ENCODE data around the gene CD93. TPM values are rescaled to one million over a fixed set of nuclear protein-coding genes. Genes with fewer than 3 reads are reported as not detected.

Gene CD93
- polyA plus RNA-seq, 4 donors, result 0.67 to 36.7 (median 8.9) TPM

DNA sequence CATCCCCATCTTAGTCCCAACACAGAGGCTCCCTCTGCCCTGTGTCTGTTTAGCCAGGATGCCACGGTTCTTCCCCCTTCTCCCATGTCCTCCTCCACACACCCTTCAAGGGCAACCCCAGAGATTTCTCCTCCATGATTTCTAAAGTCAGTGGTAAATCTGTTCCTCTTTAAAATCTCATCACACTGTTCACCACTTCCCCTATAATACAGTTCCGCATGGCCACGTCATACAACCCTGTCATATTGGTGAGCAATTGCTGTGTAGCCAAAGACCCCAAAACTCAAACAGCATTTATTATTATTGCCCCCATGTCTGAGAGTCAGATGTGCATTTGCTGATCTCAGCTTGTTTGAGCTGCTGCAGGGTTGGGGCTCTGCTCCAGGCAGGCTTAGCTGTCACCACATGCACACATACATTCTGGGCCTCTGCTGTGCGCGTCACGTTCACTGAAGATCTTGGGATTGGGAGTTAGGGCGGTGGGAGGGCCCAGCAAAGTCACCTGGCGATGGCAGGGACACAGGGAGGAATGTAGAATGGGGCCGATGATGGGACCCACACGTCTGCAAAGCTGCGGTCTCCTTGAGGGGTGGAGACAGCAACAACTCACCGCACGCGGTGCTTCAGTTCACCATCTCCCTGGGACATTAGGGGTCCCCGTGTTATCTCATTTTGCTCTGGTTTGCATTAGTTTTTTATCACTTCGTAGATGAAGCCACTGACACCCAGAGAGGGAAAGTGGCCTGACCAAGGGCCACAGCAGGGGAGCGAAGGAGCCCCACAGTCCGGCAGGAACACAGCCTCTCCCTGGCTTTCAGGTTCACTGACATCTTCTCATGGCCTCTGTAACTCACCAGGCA is 36.9 kb upstream of the CD93 start:
- H3K9me3 ChIP-seq (ENCODE audit: control insufficient read depth in 2 of 2, insufficient read depth in 1 of 2, low read depth in 1 of 2, low read length in 1 of 2), result no peaks in the 10 kb centered on the region
- no peak overlapping the region for H3K27ac ChIP-seq (ENCODE audit: low read depth in 1 of 3, low read length in 2 of 3)
- FAIRE-seq (no peak), DNase-seq (no peak)
- H3K4me1 ChIP-seq (ENCODE audit: control insufficient read depth in 3 of 3, insufficient read depth in 2 of 3, low read depth in 1 of 3, low read length in 2 of 3), result no peaks in the 10 kb centered on the region
- WGBS, 3 donors, result 88 to 89% (median 88%) methylated on average over 17 of the region's 18 CpGs
- H3K4me3 ChIP-seq (ENCODE audit: low read depth in 1 of 3, low read length in 3 of 3), result no peak overlapping the region
- H3K27me3 ChIP-seq (ENCODE audit: control insufficient read depth in 3 of 3, insufficient read depth in 3 of 3, low read length in 3 of 3), result no peaks in the 10 kb centered on the region
- H3K36me3 ChIP-seq (ENCODE audit: control insufficient read depth in 3 of 3, insufficient read depth in 2 of 3, low read depth in 1 of 3, low read length in 3 of 3), result no peaks in the 10 kb centered on the region

GRCh38 chr20:23122321-23122720 is 36.2 kb upstream of the CD93 start:
- no peak for DNase-seq
- H3K27me3 ChIP-seq (ENCODE audit: control insufficient read depth in 3 of 3, insufficient read depth in 3 of 3, low read length in 3 of 3), result no peaks in the 10 kb centered on the region
- H3K4me1 ChIP-seq (ENCODE audit: control insufficient read depth in 3 of 3, insufficient read depth in 2 of 3, low read depth in 1 of 3, low read length in 2 of 3), result no peaks in the 10 kb centered on the region
- no peak overlapping the region for H3K4me3 ChIP-seq (ENCODE audit: low read depth in 1 of 3, low read length in 3 of 3)
- FAIRE-seq, result no peak
- H3K27ac ChIP-seq (ENCODE audit: low read depth in 1 of 3, low read length in 2 of 3), result no peak overlapping the region
- 81 to 88% (median 82%) methylated on average over 5 to 7 of the region's 9 CpGs for WGBS, 3 donors
- no peaks in the 10 kb centered on the region for H3K9me3 ChIP-seq (ENCODE audit: control insufficient read depth in 2 of 2, insufficient read depth in 1 of 2, low read depth in 1 of 2, low read length in 1 of 2)
- no peaks in the 10 kb centered on the region for H3K36me3 ChIP-seq (ENCODE audit: control insufficient read depth in 3 of 3, insufficient read depth in 2 of 3, low read depth in 1 of 3, low read length in 3 of 3)

GRCh38 chr20:23121751-23122320 is 35.7 kb upstream of the CD93 start:
- H3K9me3 ChIP-seq (ENCODE audit: control insufficient read depth in 2 of 2, insufficient read depth in 1 of 2, low read depth in 1 of 2, low read length in 1 of 2), result no peaks in the 10 kb centered on the region
- H3K27me3 ChIP-seq (ENCODE audit: control insufficient read depth in 3 of 3, insufficient read depth in 3 of 3, low read length in 3 of 3), result no peaks in the 10 kb centered on the region
- H3K4me3 ChIP-seq (ENCODE audit: low read depth in 1 of 3, low read length in 3 of 3), result no peak overlapping the region
- no peaks in the 10 kb centered on the region for H3K36me3 ChIP-seq (ENCODE audit: control insufficient read depth in 3 of 3, insufficient read depth in 2 of 3, low read depth in 1 of 3, low read length in 3 of 3)
- 82 to 84% (median 84%) methylated on average over 9 of the region's 9 CpGs for WGBS, 3 donors
- H3K4me1 ChIP-seq (ENCODE audit: control insufficient read depth in 3 of 3, insufficient read depth in 2 of 3, low read depth in 1 of 3, low read length in 2 of 3), result no peaks in the 10 kb centered on the region
- FAIRE-seq (no peak), DNase-seq (no peak)
- H3K27ac ChIP-seq (ENCODE audit: low read depth in 1 of 3, low read length in 2 of 3), result no peak overlapping the region

DNA sequence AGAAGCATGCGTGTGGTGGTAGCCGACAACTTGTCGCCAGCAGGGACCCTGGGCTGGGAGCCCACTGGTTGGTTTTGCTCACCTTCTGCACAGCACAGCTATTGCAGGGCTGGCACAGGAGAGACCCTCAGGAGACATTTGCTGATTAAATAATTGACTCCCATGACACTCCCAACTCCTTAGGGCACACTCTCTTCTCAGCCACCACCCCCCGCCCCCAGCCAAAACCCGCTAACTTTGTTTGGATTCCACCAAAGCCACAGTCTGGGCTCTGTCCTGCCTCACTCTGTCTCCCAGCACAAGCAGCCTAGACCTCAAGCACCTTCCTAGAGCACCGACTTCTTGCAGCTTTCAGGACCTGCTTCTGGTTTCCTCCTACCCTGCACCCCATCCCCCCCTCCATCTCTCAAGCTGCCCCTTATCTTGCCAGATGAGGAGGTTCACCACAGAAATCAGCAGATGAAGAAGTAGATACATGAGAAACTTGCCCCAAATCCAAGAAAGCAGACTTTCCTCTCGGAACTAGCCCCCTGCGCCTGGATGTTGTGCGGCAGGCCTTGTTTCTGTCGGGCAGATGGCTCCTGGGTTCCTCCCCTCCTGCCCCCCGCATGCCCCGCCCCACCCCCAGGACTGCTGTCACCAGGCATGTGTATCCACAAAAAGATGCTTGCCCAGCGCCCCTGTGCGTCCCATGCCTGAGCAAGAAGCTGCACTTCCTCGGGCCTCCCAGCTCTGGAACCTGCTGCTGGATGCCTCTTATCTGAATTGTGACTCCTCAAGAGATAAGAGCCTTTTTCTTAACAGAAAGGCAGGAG is 35.0 kb upstream of the CD93 start:
- Histone ChIP-seq H3K36me3 (ENCODE audit: control insufficient read depth in 3 of 3, insufficient read depth in 2 of 3, low read depth in 1 of 3, low read length in 3 of 3) (no peaks in the 10 kb centered on the region), H3K9me3 (ENCODE audit: control insufficient read depth in 2 of 2, insufficient read depth in 1 of 2, low read depth in 1 of 2, low read length in 1 of 2) (no peaks in the 10 kb centered on the region), H3K27ac (ENCODE audit: low read depth in 1 of 3, low read length in 2 of 3) (no peak overlapping the region), H3K4me3 (ENCODE audit: low read depth in 1 of 3, low read length in 3 of 3) (no peak overlapping the region), H3K27me3 (ENCODE audit: control insufficient read depth in 3 of 3, insufficient read depth in 3 of 3, low read length in 3 of 3) (no peaks in the 10 kb centered on the region), H3K4me1 (ENCODE audit: control insufficient read depth in 3 of 3, insufficient read depth in 2 of 3, low read depth in 1 of 3, low read length in 2 of 3) (no peaks in the 10 kb centered on the region)
- no peak for FAIRE-seq
- WGBS, 3 donors, result 65 to 74% (median 68%) methylated on average over 15 of the region's 15 CpGs
- DNase-seq, result no peak

DNA sequence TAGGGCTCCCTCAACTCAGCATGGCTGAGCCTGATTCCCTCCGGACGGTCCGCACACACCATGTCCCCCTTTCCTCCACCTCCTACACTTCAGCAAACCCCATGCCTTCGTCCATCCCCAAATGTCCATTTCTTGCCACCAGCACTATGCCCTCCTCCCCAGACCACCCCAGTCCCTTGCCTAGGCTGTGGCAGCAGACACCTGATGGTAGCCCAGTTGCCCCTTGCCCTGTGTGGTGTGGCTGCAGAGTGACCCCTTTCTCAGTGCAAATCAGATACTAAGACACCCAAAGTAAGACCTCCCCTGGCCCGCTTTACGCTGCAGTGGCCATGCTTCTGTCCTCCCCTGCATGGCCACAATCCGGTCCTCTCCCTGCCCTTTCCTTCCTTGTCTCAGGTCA is 34.1 kb upstream of the CD93 start:
- H3K36me3 ChIP-seq (ENCODE audit: control insufficient read depth in 3 of 3, insufficient read depth in 2 of 3, low read depth in 1 of 3, low read length in 3 of 3), result no peaks in the 10 kb centered on the region
- no peaks in the 10 kb centered on the region for H3K4me1 ChIP-seq (ENCODE audit: control insufficient read depth in 3 of 3, insufficient read depth in 2 of 3, low read depth in 1 of 3, low read length in 2 of 3)
- no peak for FAIRE-seq
- no peak for DNase-seq
- peak overlapping the region in 1 of 3 donors; percentile 9 for H3K27ac ChIP-seq (ENCODE audit: low read depth in 1 of 3, low read length in 2 of 3)
- H3K4me3 ChIP-seq (ENCODE audit: low read depth in 1 of 3, low read length in 3 of 3), result no peak overlapping the region
- WGBS, 3 donors, result 79 to 91% (median 86%) methylated on average over 6 to 7 of the region's 7 CpGs
- H3K9me3 ChIP-seq (ENCODE audit: control insufficient read depth in 2 of 2, insufficient read depth in 1 of 2, low read depth in 1 of 2, low read length in 1 of 2), result no peaks in the 10 kb centered on the region
- H3K27me3 ChIP-seq (ENCODE audit: control insufficient read depth in 3 of 3, insufficient read depth in 3 of 3, low read length in 3 of 3), result no peaks in the 10 kb centered on the region

DNA sequence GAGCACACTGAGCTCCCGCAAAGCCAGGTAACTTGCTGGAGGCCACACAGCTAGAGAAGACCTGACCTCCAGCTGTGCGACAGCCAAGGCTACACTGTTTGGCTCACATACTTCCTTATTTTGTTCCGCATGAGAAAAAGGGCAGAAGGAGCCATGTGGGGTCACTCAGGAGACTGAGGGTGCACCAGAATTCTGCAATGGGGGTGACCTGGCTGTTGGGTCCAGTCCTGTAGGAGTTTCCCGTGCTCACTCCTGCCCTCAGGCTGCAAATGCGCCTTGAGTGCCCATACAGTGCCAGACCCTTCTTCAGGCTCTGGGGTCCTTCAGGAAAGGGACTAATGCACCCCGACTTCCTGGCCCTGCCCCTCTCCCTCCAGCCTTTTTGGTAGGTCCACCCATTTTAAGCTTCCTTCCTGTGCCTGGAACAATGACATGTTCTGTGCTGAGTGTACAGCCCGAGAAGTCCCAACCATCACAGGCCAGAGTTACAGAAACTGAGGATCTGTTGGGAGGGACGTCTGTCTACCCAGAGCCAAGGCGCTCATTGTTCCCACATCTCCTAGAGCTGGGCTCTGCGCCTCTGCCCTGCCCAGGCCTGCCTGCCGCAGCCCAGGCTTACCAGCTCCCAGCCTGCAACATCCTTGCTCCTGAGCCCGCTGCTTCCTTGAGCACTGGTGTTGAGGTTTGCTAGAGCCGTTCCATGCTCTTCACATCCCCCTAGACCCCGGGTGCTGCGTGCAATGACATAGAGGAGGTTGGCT is 33.5 kb upstream of the CD93 start:
- FAIRE-seq (no peak), DNase-seq (no peak)
- Histone ChIP-seq H3K27me3 (ENCODE audit: control insufficient read depth in 3 of 3, insufficient read depth in 3 of 3, low read length in 3 of 3) (no peaks in the 10 kb centered on the region), H3K4me1 (ENCODE audit: control insufficient read depth in 3 of 3, insufficient read depth in 2 of 3, low read depth in 1 of 3, low read length in 2 of 3) (no peaks in the 10 kb centered on the region), H3K27ac (ENCODE audit: low read depth in 1 of 3, low read length in 2 of 3) (peak overlapping the region in 1 of 3 donors; percentile 9), H3K4me3 (ENCODE audit: low read depth in 1 of 3, low read length in 3 of 3) (no peak overlapping the region), H3K36me3 (ENCODE audit: control insufficient read depth in 3 of 3, insufficient read depth in 2 of 3, low read depth in 1 of 3, low read length in 3 of 3) (no peaks in the 10 kb centered on the region), H3K9me3 (ENCODE audit: control insufficient read depth in 2 of 2, insufficient read depth in 1 of 2, low read depth in 1 of 2, low read length in 1 of 2) (no peaks in the 10 kb centered on the region)
- 86 to 90% (median 88%) methylated on average over 15 of the region's 15 CpGs for WGBS, 3 donors

GRCh38 chr20:23118766-23119165 is 32.6 kb upstream of the CD93 start:
- FAIRE-seq (no peak), DNase-seq (no peak)
- 87 to 91% (median 91%) methylated on average over 9 of the region's 9 CpGs for WGBS, 3 donors
- H3K36me3 ChIP-seq (ENCODE audit: control insufficient read depth in 3 of 3, insufficient read depth in 2 of 3, low read depth in 1 of 3, low read length in 3 of 3), result no peaks in the 10 kb centered on the region
- no peak overlapping the region for H3K4me3 ChIP-seq (ENCODE audit: low read depth in 1 of 3, low read length in 3 of 3)
- no peaks in the 10 kb centered on the region for H3K9me3 ChIP-seq (ENCODE audit: control insufficient read depth in 2 of 2, insufficient read depth in 1 of 2, low read depth in 1 of 2, low read length in 1 of 2)
- H3K27ac ChIP-seq (ENCODE audit: low read depth in 1 of 3, low read length in 2 of 3), result no peak overlapping the region
- no peaks in the 10 kb centered on the region for H3K4me1 ChIP-seq (ENCODE audit: control insufficient read depth in 3 of 3, insufficient read depth in 2 of 3, low read depth in 1 of 3, low read length in 2 of 3)
- no peaks in the 10 kb centered on the region for H3K27me3 ChIP-seq (ENCODE audit: control insufficient read depth in 3 of 3, insufficient read depth in 3 of 3, low read length in 3 of 3)

- FAIRE-seq (no peak), DNase-seq (no peak)
- Histone ChIP-seq H3K27me3 (ENCODE audit: control insufficient read depth in 3 of 3, insufficient read depth in 3 of 3, low read length in 3 of 3) (no peaks in the 10 kb centered on the region), H3K36me3 (ENCODE audit: control insufficient read depth in 3 of 3, insufficient read depth in 2 of 3, low read depth in 1 of 3, low read length in 3 of 3) (no peaks in the 10 kb centered on the region), H3K27ac (ENCODE audit: low read depth in 1 of 3, low read length in 2 of 3) (no peak overlapping the region), H3K4me1 (ENCODE audit: control insufficient read depth in 3 of 3, insufficient read depth in 2 of 3, low read depth in 1 of 3, low read length in 2 of 3) (no peaks in the 10 kb centered on the region), H3K9me3 (ENCODE audit: control insufficient read depth in 2 of 2, insufficient read depth in 1 of 2, low read depth in 1 of 2, low read length in 1 of 2) (no peaks in the 10 kb centered on the region), H3K4me3 (ENCODE audit: low read depth in 1 of 3, low read length in 3 of 3) (no peak overlapping the region)
- WGBS, 3 donors, result 81 to 87% (median 85%) methylated on average over 8 of the region's 8 CpGs
Measured at GRCh38 chr20:23118144-23118543, 32.0 kb upstream of the CD93 start.
